Measurements from ENCODE around the gene RHBDF1. TPM values are rescaled to one million over a fixed set of nuclear protein-coding genes. Genes with fewer than 3 reads are reported as not detected.
"Not testable (repeated sequence)": the region's sequence is repeated elsewhere in the genome, so short reads cannot be mapped to it uniquely, and the experiment has no call there.

RHBDF1 gene
- polyA plus RNA-seq, 3 donors: 0.20 TPM; not detected in 2

DNA sequence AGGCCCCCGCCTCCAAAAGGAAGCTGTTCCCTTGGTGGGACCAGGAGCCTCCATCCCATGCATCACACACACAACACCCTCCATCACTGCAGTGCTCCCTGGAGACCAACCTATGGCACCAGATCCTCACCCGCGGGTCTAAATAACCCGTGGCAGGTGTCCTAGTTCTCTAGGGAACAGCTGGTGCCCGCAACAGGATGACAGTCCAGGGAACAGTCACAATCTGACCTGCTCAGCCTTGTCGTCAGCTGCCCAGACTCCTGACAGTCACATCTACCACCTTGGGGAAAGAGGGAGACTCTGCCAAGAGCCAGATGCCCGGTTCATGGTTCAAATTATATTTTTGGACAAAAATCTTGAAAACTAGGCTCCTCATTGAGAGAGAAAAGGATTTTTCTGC, 41.8 kb downstream of the RHBDF1 start:
- H3K9me3 Mint-ChIP-seq; H3K36me3 ChIP-seq (replicated peaks in 1 of 2; ENCODE audit: control insufficient read depth in 1 of 2, insufficient read depth in 2 of 2, low read length in 2 of 2); intact Hi-C loops (cut with micrococcal nuclease); H4K20me1 ChIP-seq (ENCODE audit: insufficient read depth, low read length); H2AFZ ChIP-seq (ENCODE audit: insufficient read depth, low read depth, low read length, poor library complexity, severe bottlenecking); H3K9ac ChIP-seq (ENCODE audit: insufficient read depth, low read length, poor library complexity, severe bottlenecking); H3K27me3 ChIP-seq (ENCODE audit: control insufficient read depth in 2 of 2, insufficient read depth in 2 of 2, low read length in 2 of 2); H3K27ac Mint-ChIP-seq; H3K4me2 ChIP-seq (replicated peaks; ENCODE audit: extremely low read depth, low read length, poor library complexity, severe bottlenecking); H3K4me3 ChIP-seq (replicated peaks in 1 of 3; ENCODE audit: low read depth in 2 of 3, low read length in 3 of 3); H3K27me3 Mint-ChIP-seq (ENCODE audit: low read depth in 3 of 3); H3K79me2 ChIP-seq (ENCODE audit: insufficient read depth, low read length); H3K27ac ChIP-seq (ENCODE audit: low read depth in 1 of 2, low read length in 2 of 2); H3K9me3 ChIP-seq (replicated peaks in 1 of 2; ENCODE audit: control insufficient read depth in 1 of 2, insufficient read depth in 1 of 2, low read length in 2 of 2); H3K36me3 Mint-ChIP-seq; H3K4me3 Mint-ChIP-seq; DNase-seq: not testable (repeated sequence)
- H3K4me1 Mint-ChIP-seq: peaks cover 17% of the 10 kb centered on the region
- WGBS (ENCODE audit: insufficient coverage): no CpG with 5 or more reads among the region's 7 CpGs
- peaks cover 16 to 19% of the 10 kb centered on the region in 2 donors for H3K4me1 ChIP-seq (ENCODE audit: control insufficient read depth in 1 of 2, insufficient read depth in 2 of 2, low read length in 2 of 2)

DNA sequence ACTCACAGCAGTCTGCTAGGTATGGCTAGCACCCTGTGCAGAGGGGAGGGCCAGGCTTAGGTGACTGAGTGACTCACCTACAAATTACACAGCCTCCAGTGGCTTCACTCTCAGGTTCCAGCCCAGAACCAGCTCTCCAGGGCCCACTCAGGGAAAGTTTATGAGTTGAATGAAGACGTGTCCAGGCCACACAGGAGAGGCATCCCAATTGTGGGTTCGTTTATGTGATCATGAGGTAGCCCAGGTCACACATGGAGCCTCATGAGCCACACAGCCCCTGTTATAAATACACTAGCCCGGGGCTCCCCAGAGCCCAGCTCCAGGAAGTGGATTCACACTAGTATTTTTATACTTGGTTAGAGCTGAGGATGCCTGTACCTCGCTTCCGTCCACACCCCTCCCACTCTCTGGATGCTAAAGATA, 46.5 kb downstream of the RHBDF1 start:
- DNase-seq; H3K79me2 ChIP-seq (ENCODE audit: insufficient read depth, low read length); H3K4me3 ChIP-seq (replicated peaks in 1 of 3; ENCODE audit: low read depth in 2 of 3, low read length in 3 of 3); H3K4me1 ChIP-seq (ENCODE audit: control insufficient read depth in 1 of 2, insufficient read depth in 2 of 2, low read length in 2 of 2); H3K9me3 Mint-ChIP-seq; H3K27ac Mint-ChIP-seq; H3K27me3 ChIP-seq (ENCODE audit: control insufficient read depth in 2 of 2, insufficient read depth in 2 of 2, low read length in 2 of 2); H3K4me1 Mint-ChIP-seq; H2AFZ ChIP-seq (ENCODE audit: insufficient read depth, low read depth, low read length, poor library complexity, severe bottlenecking); H3K36me3 ChIP-seq (replicated peaks in 1 of 2; ENCODE audit: control insufficient read depth in 1 of 2, insufficient read depth in 2 of 2, low read length in 2 of 2); H3K4me2 ChIP-seq (replicated peaks; ENCODE audit: extremely low read depth, low read length, poor library complexity, severe bottlenecking); H3K4me3 Mint-ChIP-seq; H3K27ac ChIP-seq (ENCODE audit: low read depth in 1 of 2, low read length in 2 of 2); H3K9ac ChIP-seq (ENCODE audit: insufficient read depth, low read length, poor library complexity, severe bottlenecking); H3K36me3 Mint-ChIP-seq; H4K20me1 ChIP-seq (ENCODE audit: insufficient read depth, low read length); H3K27me3 Mint-ChIP-seq (ENCODE audit: low read depth in 3 of 3); intact Hi-C loops (cut with micrococcal nuclease); H3K9me3 ChIP-seq (replicated peaks in 1 of 2; ENCODE audit: control insufficient read depth in 1 of 2, insufficient read depth in 1 of 2, low read length in 2 of 2): not testable (repeated sequence)
- no CpG with 5 or more reads among the region's 5 CpGs for WGBS (ENCODE audit: insufficient coverage)

DNA sequence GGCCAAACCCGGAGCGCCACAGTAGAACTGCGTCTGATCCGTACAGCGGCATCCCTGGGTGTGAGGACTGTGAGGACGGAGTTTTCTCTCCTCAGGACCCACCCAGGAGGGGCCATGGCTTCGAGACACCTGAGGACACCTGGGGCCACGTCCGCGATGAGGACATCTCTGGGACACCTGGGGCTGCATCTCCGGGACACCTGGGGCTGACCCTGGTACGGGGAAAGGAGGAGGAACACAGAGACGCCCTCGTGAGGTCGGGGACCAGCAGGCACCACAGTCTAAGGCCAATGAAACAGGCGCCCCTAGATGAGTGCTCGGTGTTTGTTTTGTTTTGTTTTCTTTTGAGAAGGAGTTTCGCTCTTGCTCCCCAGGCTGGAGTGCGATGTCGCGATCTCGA, 48.3 kb downstream of the RHBDF1 start:
- DNase-seq; H3K9me3 Mint-ChIP-seq; H3K27me3 ChIP-seq (ENCODE audit: control insufficient read depth in 2 of 2, insufficient read depth in 2 of 2, low read length in 2 of 2); intact Hi-C loops (cut with micrococcal nuclease); H3K9ac ChIP-seq (ENCODE audit: insufficient read depth, low read length, poor library complexity, severe bottlenecking); H3K4me1 Mint-ChIP-seq; H2AFZ ChIP-seq (ENCODE audit: insufficient read depth, low read depth, low read length, poor library complexity, severe bottlenecking); H3K27ac Mint-ChIP-seq; H3K4me2 ChIP-seq (replicated peaks; ENCODE audit: extremely low read depth, low read length, poor library complexity, severe bottlenecking); H3K36me3 ChIP-seq (replicated peaks in 1 of 2; ENCODE audit: control insufficient read depth in 1 of 2, insufficient read depth in 2 of 2, low read length in 2 of 2); H3K4me3 Mint-ChIP-seq; H3K9me3 ChIP-seq (replicated peaks in 1 of 2; ENCODE audit: control insufficient read depth in 1 of 2, insufficient read depth in 1 of 2, low read length in 2 of 2); H3K79me2 ChIP-seq (ENCODE audit: insufficient read depth, low read length); H3K27ac ChIP-seq (ENCODE audit: low read depth in 1 of 2, low read length in 2 of 2); H3K4me1 ChIP-seq (ENCODE audit: control insufficient read depth in 1 of 2, insufficient read depth in 2 of 2, low read length in 2 of 2); H4K20me1 ChIP-seq (ENCODE audit: insufficient read depth, low read length); H3K4me3 ChIP-seq (replicated peaks in 1 of 3; ENCODE audit: low read depth in 2 of 3, low read length in 3 of 3); H3K36me3 Mint-ChIP-seq; H3K27me3 Mint-ChIP-seq (ENCODE audit: low read depth in 3 of 3): not testable (repeated sequence)
- 95% methylated on average over 9 of the region's 22 CpGs for WGBS (ENCODE audit: insufficient coverage)

DNA sequence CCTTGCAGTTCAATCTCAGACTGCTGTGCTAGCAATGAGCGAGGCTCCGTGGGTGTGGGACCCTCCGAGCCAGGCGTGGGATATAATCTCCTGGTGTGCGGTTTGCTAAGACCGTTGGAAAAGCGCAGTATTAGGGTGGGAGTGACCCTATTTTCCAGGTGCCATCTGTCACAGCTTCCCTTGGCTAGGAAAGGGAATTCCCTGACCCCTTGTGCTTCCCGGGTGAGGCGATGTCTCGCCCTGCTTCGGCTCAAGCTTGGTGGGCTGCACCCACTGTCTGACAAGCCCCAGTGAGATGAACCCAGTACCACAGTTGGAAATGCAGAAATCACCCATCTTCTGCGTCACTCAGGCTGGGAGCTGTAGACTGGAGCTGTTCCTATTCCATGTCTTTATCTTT, 51.5 kb downstream of the RHBDF1 start:
- H3K4me2 ChIP-seq (replicated peaks; ENCODE audit: extremely low read depth, low read length, poor library complexity, severe bottlenecking); DNase-seq; H3K27me3 Mint-ChIP-seq (ENCODE audit: low read depth in 3 of 3); intact Hi-C loops (cut with micrococcal nuclease); H3K79me2 ChIP-seq (ENCODE audit: insufficient read depth, low read length); H3K4me1 Mint-ChIP-seq; H3K27ac Mint-ChIP-seq; H3K36me3 Mint-ChIP-seq; H3K27me3 ChIP-seq (ENCODE audit: control insufficient read depth in 2 of 2, insufficient read depth in 2 of 2, low read length in 2 of 2); H3K36me3 ChIP-seq (replicated peaks in 1 of 2; ENCODE audit: control insufficient read depth in 1 of 2, insufficient read depth in 2 of 2, low read length in 2 of 2); H2AFZ ChIP-seq (ENCODE audit: insufficient read depth, low read depth, low read length, poor library complexity, severe bottlenecking); H3K9ac ChIP-seq (ENCODE audit: insufficient read depth, low read length, poor library complexity, severe bottlenecking); H3K4me3 ChIP-seq (replicated peaks in 1 of 3; ENCODE audit: low read depth in 2 of 3, low read length in 3 of 3); H3K4me1 ChIP-seq (ENCODE audit: control insufficient read depth in 1 of 2, insufficient read depth in 2 of 2, low read length in 2 of 2); H3K9me3 ChIP-seq (replicated peaks in 1 of 2; ENCODE audit: control insufficient read depth in 1 of 2, insufficient read depth in 1 of 2, low read length in 2 of 2); H3K9me3 Mint-ChIP-seq; H4K20me1 ChIP-seq (ENCODE audit: insufficient read depth, low read length); H3K27ac ChIP-seq (ENCODE audit: low read depth in 1 of 2, low read length in 2 of 2): not testable (repeated sequence)
- H3K4me3 Mint-ChIP-seq: peak overlapping the region in 1 of 2 donors; percentile 30
- 94% methylated on average over 6 of the region's 12 CpGs for WGBS (ENCODE audit: insufficient coverage)
